ENCODE data around the gene HDAC9. TPM values are rescaled to one million over a fixed set of nuclear protein-coding genes. Genes with fewer than 3 reads are reported as not detected.

The HDAC9 gene
- total RNA-seq, 1 experiment from 2014 or later = 7.7 TPM

DNA sequence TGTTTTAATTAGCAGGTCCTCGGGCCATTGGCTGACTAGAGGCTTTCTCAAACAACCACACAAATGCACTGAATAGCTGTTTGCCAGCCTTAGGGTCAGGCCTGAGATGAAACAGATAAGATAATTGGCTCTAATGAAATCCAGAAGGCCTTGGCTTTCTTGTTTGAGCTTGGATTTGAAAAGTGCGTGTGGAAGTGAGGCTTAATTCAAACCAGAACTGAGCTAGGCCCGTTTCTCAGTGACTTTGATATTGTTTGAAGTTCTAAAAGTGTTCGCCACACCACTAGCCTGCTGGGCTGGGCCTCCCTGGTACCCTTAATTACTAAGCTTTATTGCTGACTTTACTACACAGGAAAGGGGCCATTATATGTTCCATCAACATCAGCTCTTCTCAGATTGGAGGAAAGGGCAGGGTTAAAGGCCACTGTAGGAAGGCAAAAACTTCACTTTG lies 351.2 kb downstream of the HDAC9 start:
- Mint-ChIP-seq H3K4me3 (no peak overlapping the region), H3K27ac (peak overlapping the region in 1 of 3 experiments; percentile 24; a peak in 1 of 7 replicates), H3K36me3 (ENCODE audit: insufficient read depth in 1 of 3, low read depth in 3 of 3) (no peaks in the 10 kb centered on the region), H3K4me1 (peaks cover 8 to 9% of the 10 kb centered on the region in 2 experiments; a peak in 3 of 4 replicates), H3K27me3 (ENCODE audit: low read depth) (no peaks in the 10 kb centered on the region), H3K9me3 (no peaks in the 10 kb centered on the region)
- Histone ChIP-seq H3K27me3 (ENCODE audit: insufficient read depth, low read length) (no peaks in the 10 kb centered on the region), H3K23ac (ENCODE audit: insufficient read length, low read depth, low read length) (no peak overlapping the region), H4K5ac (ENCODE audit: insufficient read length, low read depth, low read length) (no peak overlapping the region), H2AK5ac (ENCODE audit: insufficient read length, low read length) (no peak overlapping the region), H3K9me3 (ENCODE audit: control insufficient read depth, low read depth, low read length) (no peaks in the 10 kb centered on the region), H4K8ac (replicated peaks; ENCODE audit: insufficient read length, low read depth, low read length) (no peak overlapping the region), H3K56ac (ENCODE audit: insufficient read length, low read depth, low read length) (no peak overlapping the region), H4K20me1 (ENCODE audit: control insufficient read depth, insufficient read depth, insufficient read length) (no peaks in the 10 kb centered on the region), H3T11ph (ENCODE audit: low read length) (no peak overlapping the region), H3K14ac (ENCODE audit: insufficient read depth, low read length) (no peak overlapping the region), H3K4me1 (ENCODE audit: insufficient read depth, low read length) (peaks cover under 1% of the 10 kb centered on the region; the same call in 1 of the 2 replicates), H2AFZ (ENCODE audit: low read length) (no peak overlapping the region), H3K23me2 (ENCODE audit: insufficient read length, low read depth, low read length, poor library complexity, severe bottlenecking) (no peaks in the 10 kb centered on the region), H2BK20ac (ENCODE audit: low read depth, low read length, poor library complexity, severe bottlenecking) (no peak overlapping the region), H3K27ac (ENCODE audit: insufficient read length, low read depth, low read length) (no peak overlapping the region), H3K9ac (ENCODE audit: extremely low read depth, insufficient read length, low read length) (no peak overlapping the region), H2BK15ac (ENCODE audit: low read depth, low read length) (no peak overlapping the region), H3K79me1 (ENCODE audit: insufficient read depth, low read depth, low read length, poor library complexity, severe bottlenecking) (no peaks in the 10 kb centered on the region), H4K91ac (ENCODE audit: insufficient read length, low read depth, low read length) (no peak overlapping the region), H2BK120ac (ENCODE audit: low read depth, low read length, poor library complexity, severe bottlenecking) (no peak overlapping the region), H3K18ac (ENCODE audit: insufficient read length, low read depth, low read length) (no peak overlapping the region), H2BK12ac (ENCODE audit: insufficient read length, low read depth, low read length) (no peak overlapping the region), H3K4me2 (ENCODE audit: insufficient read depth, insufficient read length, low read length) (no peak overlapping the region), H3K79me2 (ENCODE audit: insufficient read depth, low read length) (no peaks in the 10 kb centered on the region), H3K4ac (ENCODE audit: low read depth, low read length) (no peak overlapping the region), H2BK5ac (ENCODE audit: insufficient read length, low read length) (no peak overlapping the region)
- DNase-seq = no peak
- TF ChIP-seq, protein P1, sequence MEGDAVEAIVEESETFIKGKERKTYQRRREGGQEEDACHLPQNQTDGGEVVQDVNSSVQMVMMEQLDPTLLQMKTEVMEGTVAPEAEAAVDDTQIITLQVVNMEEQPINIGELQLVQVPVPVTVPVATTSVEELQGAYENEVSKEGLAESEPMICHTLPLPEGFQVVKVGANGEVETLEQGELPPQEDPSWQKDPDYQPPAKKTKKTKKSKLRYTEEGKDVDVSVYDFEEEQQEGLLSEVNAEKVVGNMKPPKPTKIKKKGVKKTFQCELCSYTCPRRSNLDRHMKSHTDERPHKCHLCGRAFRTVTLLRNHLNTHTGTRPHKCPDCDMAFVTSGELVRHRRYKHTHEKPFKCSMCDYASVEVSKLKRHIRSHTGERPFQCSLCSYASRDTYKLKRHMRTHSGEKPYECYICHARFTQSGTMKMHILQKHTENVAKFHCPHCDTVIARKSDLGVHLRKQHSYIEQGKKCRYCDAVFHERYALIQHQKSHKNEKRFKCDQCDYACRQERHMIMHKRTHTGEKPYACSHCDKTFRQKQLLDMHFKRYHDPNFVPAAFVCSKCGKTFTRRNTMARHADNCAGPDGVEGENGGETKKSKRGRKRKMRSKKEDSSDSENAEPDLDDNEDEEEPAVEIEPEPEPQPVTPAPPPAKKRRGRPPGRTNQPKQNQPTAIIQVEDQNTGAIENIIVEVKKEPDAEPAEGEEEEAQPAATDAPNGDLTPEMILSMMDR (conservative IDR thresholded peaks at IDR 0.05) = no peak
- WGBS (ENCODE audit: extremely low coverage, insufficient read length, low lambda C conversion rate) = no CpG with 5 or more reads among the region's 4 CpGs

Data from H9 (cell line).